Peyer's patch (tissue), 4 donors: ENCODE data around the gene PCYOX1L. TPM values are rescaled to one million over a fixed set of nuclear protein-coding genes. Genes with fewer than 3 reads are reported as not detected.
A peak's percentile ranks its signal among the peaks of the same experiment; 100 is the strongest.

ENCODE experiments used
- DNase-seq, 3 donors: peaks; one replicate each; pipeline ENCODE4 v3.0.0-alpha.2; 2017 to 2019
- H3K27ac ChIP-seq, 4 donors: fragments of 200-600 bp; sonication (generic); one replicate each; pipeline ENCODE4 v1.5.1; 2016 to 2019
- H3K27me3 ChIP-seq, 2 donors: fragments of 200-600 bp; sonication (generic); one replicate each; pipeline ENCODE4 v1.5.1; 2019
- H3K36me3 ChIP-seq, 3 donors: fragments of 200-600 bp; sonication (generic); one replicate each; pipeline ENCODE4 v1.5.1; 2016 to 2019
- H3K4me1 ChIP-seq, 4 donors: fragments of 200-600 bp; sonication (generic); one replicate each; pipeline ENCODE4 v1.5.1; 2016 to 2019
- H3K4me3 ChIP-seq, 4 donors: fragments of 200-600 bp; sonication (generic); 1 replicate in 3 of 4; 2 replicates in 1 of 4; pipeline ENCODE4 v1.5.1; 2016 to 2019; ENCODE audit warnings: mild to moderate bottlenecking in 1 of 4
- H3K9me3 ChIP-seq, 4 donors: fragments of 200-600 bp; sonication (generic); one replicate each; pipeline ENCODE4 v1.5.1; 2016 to 2019; ENCODE audit warnings: mild to moderate bottlenecking in 1 of 4
- POLR2A ChIP-seq, 2 donors: fragments of 450-650 bp; IDR thresholded peaks; one replicate each; pipeline ENCODE4 v1.5.1; 2017; ENCODE audit warnings: antibody characterized with exemption in 2 of 2, mild to moderate bottlenecking in 2 of 2, moderate library complexity in 2 of 2
- total RNA-seq, 4 donors: library from RNA; depleted of rRNA; stranded (reverse); fragments of >200 nt; gene quantifications; one replicate each; pipeline ENCODE4 v1.1.0, GENCODE V29; 2016
- TF ChIP-seq, protein P1 (sequence below), 6 experiments: fragments of 450-650 bp in 4 of 6; fragments of 200-600 bp in 2 of 6; sonication (generic) in 1 of 6; IDR thresholded peaks; one replicate each; pipeline ENCODE4 v1.5.1; 2017 to 2019; ENCODE audit warnings: antibody characterized with exemption in 6 of 6, mild to moderate bottlenecking in 3 of 6, moderate library complexity in 1 of 6

PCYOX1L gene
- total RNA-seq, 4 donors from 2014 or later: 5.2 to 12.4 (median 6.3) TPM

DNA sequence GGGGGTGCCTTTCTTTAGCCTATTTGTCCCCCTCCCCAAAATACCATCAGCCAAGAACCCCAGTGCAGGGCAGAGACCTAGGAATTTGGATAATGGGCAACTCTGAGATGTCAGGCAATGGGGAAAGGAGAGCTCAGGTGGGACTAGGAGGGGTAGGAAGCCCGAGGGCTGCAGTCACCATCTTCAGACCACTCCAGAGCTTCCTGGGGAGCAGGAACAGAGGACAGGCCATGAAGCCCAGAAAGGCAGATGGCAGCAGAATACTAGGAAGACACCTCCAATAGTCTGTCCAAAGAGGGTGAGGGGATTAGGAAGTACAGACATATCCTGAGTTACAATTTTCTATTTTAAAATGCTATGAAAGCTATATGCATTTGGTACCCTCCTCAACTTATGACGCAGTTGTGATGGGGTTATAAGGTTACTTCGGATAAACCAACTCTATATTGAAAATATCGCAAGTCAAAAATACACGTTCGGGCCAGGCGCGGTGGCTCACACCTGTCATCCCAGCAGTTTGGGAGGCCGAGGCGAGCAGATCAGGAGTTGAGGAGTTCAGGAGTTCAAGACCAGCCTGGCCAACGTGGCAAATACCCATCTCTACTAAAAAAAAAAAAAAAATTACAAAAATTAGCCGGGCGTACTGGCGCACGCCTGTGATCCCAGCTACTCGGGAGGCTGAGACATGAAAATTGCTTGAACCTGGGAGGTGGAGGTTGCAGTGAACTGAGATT, 55.8 kb downstream of the PCYOX1L start:
- H3K4me1 ChIP-seq: peaks cover 0 to 13% (median 0%) of the 10 kb centered on the region in 4 donors
- H3K27ac ChIP-seq: peak overlapping the region; percentile 35 to 90 (median 66)
- no peak for DNase-seq

DNA sequence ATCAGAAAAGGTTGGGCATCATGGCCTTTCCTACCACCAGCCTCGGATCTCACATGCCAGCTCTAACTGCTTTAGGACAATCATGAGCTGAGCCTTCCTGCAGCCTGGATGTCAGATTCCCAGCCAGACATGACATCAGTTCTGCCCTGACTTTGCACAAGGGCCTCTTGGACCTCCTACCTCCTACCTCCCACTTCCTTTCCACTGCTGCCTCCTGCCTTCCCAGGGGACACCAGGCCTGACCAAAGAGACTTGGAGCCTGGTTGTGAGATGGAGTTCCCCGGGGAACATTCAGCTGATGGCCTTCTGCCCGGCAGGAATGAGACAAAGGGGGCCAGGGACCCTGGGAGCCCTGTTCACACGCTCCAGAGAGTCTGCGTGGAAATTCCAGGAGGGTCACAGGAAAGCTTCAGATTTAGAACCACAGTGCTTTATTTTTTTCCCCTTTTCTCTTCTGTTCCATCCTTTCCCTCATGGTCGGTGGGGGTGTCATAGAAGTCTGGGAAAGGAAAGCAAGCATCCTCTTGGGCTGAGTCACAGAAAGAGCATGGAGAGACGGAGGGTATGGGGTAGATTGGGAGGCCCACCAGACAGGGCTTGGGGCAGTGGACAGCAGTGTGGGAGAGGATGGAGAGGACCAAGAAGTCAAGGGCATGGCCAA, 56.7 kb downstream of the PCYOX1L start:
- DNase-seq: no peak
- Histone ChIP-seq H3K27me3 (no peaks in the 10 kb centered on the region), H3K9me3 (no peaks in the 10 kb centered on the region), H3K4me1 (peaks cover 0 to 13% (median 0%) of the 10 kb centered on the region in 4 donors), H3K27ac (peak overlapping the region; percentile 57 to 90 (median 62)), H3K36me3 (no peaks in the 10 kb centered on the region), H3K4me3 (peak overlapping the region in 1 of 4 donors; percentile 55)
- TF ChIP-seq, protein P1, sequence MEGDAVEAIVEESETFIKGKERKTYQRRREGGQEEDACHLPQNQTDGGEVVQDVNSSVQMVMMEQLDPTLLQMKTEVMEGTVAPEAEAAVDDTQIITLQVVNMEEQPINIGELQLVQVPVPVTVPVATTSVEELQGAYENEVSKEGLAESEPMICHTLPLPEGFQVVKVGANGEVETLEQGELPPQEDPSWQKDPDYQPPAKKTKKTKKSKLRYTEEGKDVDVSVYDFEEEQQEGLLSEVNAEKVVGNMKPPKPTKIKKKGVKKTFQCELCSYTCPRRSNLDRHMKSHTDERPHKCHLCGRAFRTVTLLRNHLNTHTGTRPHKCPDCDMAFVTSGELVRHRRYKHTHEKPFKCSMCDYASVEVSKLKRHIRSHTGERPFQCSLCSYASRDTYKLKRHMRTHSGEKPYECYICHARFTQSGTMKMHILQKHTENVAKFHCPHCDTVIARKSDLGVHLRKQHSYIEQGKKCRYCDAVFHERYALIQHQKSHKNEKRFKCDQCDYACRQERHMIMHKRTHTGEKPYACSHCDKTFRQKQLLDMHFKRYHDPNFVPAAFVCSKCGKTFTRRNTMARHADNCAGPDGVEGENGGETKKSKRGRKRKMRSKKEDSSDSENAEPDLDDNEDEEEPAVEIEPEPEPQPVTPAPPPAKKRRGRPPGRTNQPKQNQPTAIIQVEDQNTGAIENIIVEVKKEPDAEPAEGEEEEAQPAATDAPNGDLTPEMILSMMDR (IDR thresholded peaks at IDR 0.05): no peak
- no peak for TF ChIP-seq POLR2A (IDR thresholded peaks at IDR 0.05)

More for the DNA sequence above, 55.8 kb downstream of the PCYOX1L start:
- no peaks in the 10 kb centered on the region for H3K27me3 ChIP-seq
- no peak for TF ChIP-seq POLR2A (IDR thresholded peaks at IDR 0.05)
- TF ChIP-seq, protein P1 (IDR thresholded peaks at IDR 0.05): no peak
- no peaks in the 10 kb centered on the region for H3K9me3 ChIP-seq
- H3K36me3 ChIP-seq: peaks cover 0 to 6% (median 0%) of the 10 kb centered on the region in 3 donors
- peak overlapping the region in 1 of 4 donors; percentile 55 for H3K4me3 ChIP-seq

DNA sequence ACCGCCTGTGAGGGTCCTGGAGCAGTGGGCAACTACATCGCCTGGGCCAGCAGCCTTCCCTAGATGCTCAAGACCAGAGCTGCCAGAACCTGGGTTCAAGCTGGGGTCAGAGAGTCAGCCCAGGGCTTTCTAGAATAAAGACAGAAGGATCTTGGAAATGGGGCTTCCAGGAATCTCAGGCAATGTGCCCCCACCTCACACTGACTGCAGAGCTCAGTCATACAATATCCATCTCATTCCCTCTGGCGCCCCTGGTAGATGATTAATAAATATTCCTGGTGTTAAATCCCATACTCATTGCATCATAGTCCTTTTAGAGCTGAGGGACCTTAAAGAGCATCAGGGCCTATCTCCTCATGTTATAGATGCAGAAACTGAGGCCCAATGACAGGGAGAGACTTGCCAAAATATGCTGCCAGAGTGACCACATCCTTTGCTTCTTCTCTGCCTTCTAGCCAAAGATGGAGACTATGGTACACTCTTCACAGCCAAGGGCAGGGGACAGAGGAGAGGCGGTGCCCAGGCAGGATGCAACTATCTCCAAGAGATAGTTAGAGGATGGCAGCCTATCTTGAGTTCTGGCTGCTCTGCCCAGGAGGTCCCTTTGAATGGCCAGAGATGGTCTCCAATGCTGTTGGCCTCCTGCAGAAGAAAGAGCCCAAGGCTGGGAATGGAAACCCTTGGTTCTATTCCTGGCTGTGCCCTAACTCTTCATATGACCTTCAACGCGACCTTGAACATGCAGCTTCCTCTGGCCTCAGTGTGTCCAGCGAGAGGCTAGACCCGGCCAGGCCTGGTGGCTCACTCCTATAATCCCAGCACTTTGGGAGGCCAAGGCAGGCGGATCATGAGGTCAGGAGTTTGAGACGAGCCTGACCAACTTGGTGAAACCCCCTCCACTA, 57.5 kb downstream of the PCYOX1L start:
- peaks cover 0 to 19% (median 0%) of the 10 kb centered on the region in 4 donors for H3K4me1 ChIP-seq

DNA sequence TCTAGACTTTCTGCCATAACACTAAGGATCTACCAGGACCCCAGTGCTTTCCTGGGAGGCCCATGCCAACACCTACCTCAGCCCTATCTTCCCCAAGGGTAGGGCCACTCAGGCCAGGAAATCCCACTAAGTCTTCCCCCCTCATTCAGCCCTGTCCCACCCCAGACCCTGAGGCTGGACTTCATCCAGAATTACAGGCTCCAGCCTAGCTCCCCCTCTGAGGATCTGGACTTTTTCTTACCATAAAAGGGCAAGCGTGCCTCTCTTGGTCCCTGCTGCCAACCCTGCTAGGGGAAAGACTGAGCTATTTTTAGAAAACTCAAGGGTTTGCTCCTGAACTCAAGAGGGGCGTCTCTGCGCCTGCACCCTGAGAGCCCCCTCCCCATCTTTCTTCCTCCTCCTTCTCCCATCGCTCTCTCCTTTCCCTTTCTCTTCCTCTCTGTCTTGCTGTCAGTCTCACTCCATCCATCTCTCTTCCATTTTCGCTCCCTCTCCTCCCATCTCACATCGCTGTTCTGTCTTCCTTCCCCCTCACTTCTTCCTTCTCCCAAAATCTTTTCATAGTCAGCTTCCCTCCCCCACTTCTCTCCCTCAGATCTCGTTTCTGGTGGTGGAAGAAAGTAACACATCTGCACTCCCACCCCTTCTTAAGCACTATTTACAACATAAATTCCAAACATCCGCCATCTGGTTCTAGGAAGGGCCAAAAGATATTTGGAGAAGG, 59.3 kb downstream of the PCYOX1L start:
- Histone ChIP-seq H3K27me3 (no peaks in the 10 kb centered on the region), H3K4me1 (peaks cover 0 to 30% (median 0%) of the 10 kb centered on the region in 4 donors), H3K36me3 (peaks cover 0 to 3% (median 0%) of the 10 kb centered on the region in 3 donors), H3K4me3 (peak overlapping the region in 1 of 4 donors; percentile 55), H3K27ac (peak overlapping the region; percentile 57 to 90 (median 68)), H3K9me3 (no peaks in the 10 kb centered on the region)
- no peak for DNase-seq
- no peak for TF ChIP-seq POLR2A (IDR thresholded peaks at IDR 0.05)
- TF ChIP-seq, protein P1 (IDR thresholded peaks at IDR 0.05): peak in 1 of 6 experiments; percentile 2

More for the DNA sequence above, 57.5 kb downstream of the PCYOX1L start:
- DNase-seq: no peak
- peak overlapping the region in 1 of 4 donors; percentile 55 for H3K4me3 ChIP-seq
- H3K36me3 ChIP-seq: no peaks in the 10 kb centered on the region
- H3K27ac ChIP-seq: peak overlapping the region; percentile 57 to 90 (median 62)
- H3K9me3 ChIP-seq: no peaks in the 10 kb centered on the region
- TF ChIP-seq, protein P1 (IDR thresholded peaks at IDR 0.05): no peak
- TF ChIP-seq POLR2A (IDR thresholded peaks at IDR 0.05): no peak
- no peaks in the 10 kb centered on the region for H3K27me3 ChIP-seq
